Ishikawa (cell line): Measurements from ENCODE around the gene CKMT1B.
"Not testable (repeated sequence)": the region's sequence is repeated elsewhere in the genome, so short reads cannot be mapped to it uniquely, and the experiment has no call there.

Experiments
- CEBPB ChIP-seq: IDR thresholded peaks from 2 replicates; pipeline ENCODE4 v1.6.1; 2012
- CREB1 ChIP-seq: IDR thresholded peaks from 2 replicates; pipeline ENCODE4 v1.6.1; 2012; ENCODE audit warnings: low read depth
- EGR1 ChIP-seq: IDR thresholded peaks from 2 replicates; pipeline ENCODE4 v1.6.1; 2012
- EP300 ChIP-seq: IDR thresholded peaks from 2 replicates; pipeline ENCODE4 v1.6.1; 2012; ENCODE audit warnings: borderline replicate concordance
- FOXM1 ChIP-seq: IDR thresholded peaks from 2 replicates; pipeline ENCODE4 v1.6.1; 2012; ENCODE audit warnings: low read depth, borderline replicate concordance
- MAX ChIP-seq: IDR thresholded peaks from 2 replicates; pipeline ENCODE4 v1.6.1; 2012
- NFIC ChIP-seq: IDR thresholded peaks from 2 replicates; pipeline ENCODE4 v1.6.1; 2012
- RAD21 ChIP-seq: IDR thresholded peaks from 2 replicates; pipeline ENCODE4 v1.6.1; 2012; ENCODE audit warnings: low read depth
- REST ChIP-seq: IDR thresholded peaks from 2 replicates; pipeline ENCODE4 v1.6.1; 2012; ENCODE audit warnings: low read depth, mild to moderate bottlenecking
- TAF1 ChIP-seq: IDR thresholded peaks from 2 replicates; pipeline ENCODE4 v1.6.1; 2012; ENCODE audit warnings: low read depth, mild to moderate bottlenecking
- TCF12 ChIP-seq: IDR thresholded peaks from 2 replicates; pipeline ENCODE4 v1.6.1; 2012; ENCODE audit warnings: low read depth
- TEAD4 ChIP-seq: IDR thresholded peaks from 2 replicates; pipeline ENCODE4 v1.6.1; 2012
- USF1 ChIP-seq: IDR thresholded peaks from 2 replicates; pipeline ENCODE4 v1.6.1; 2012
- YY1 ChIP-seq: IDR thresholded peaks from 2 replicates; pipeline ENCODE4 v1.6.1; 2012; ENCODE audit warnings: low read depth
- ZBTB7A ChIP-seq: IDR thresholded peaks from 2 replicates; pipeline ENCODE4 v1.6.1; 2012; ENCODE audit warnings: low read depth

The CKMT1B gene

GRCh38 chr15:43593328-43594190 is at the start of gene CKMT1B:
TSS of gene CKMT1B (plus strand) at chr15:43594027. CDS start at chr15:43594219, 192 bp downstream.
- TF ChIP-seq TCF12, EGR1, USF1: not testable (repeated sequence)

- TF ChIP-seq REST (no peak), EP300 (no peak), TCF12 (no peak), FOXM1 (no peak), USF1 (no peak), NFIC (no peak), TAF1 (no peak), TEAD4 (no peak), MAX (no peak), RAD21 (no peak), CREB1 (no peak), EGR1 (no peak), CEBPB (no peak), ZBTB7A (no peak), YY1 (no peak)
These were observed 49.6 kb upstream of the CKMT1B start for GRCh38 chr15:43544266-43544665.

- no peak for TF ChIP-seq CEBPB
- no peak for TF ChIP-seq EP300
- TF ChIP-seq USF1, result no peak
- no peak for TF ChIP-seq REST
- no peak for TF ChIP-seq CREB1
- no peak for TF ChIP-seq ZBTB7A
- no peak for TF ChIP-seq TEAD4
- TF ChIP-seq MAX, result no peak
- TF ChIP-seq YY1, result no peak
- no peak for TF ChIP-seq NFIC
- TF ChIP-seq TCF12, result no peak
- TF ChIP-seq EGR1, result no peak
- no peak for TF ChIP-seq FOXM1
- no peak for TF ChIP-seq TAF1
- TF ChIP-seq RAD21, result no peak
These were observed 48.4 kb upstream of the CKMT1B start for GRCh38 chr15:43545426-43545825.

- TF ChIP-seq TCF12 (no peak), MAX (no peak), EP300 (no peak), EGR1 (no peak), REST (no peak), NFIC (no peak), ZBTB7A (no peak), TEAD4 (no peak), RAD21 (no peak), CREB1 (no peak)
These were observed 46.3 kb upstream of the CKMT1B start for GRCh38 chr15:43547539-43547938.
